M059J (cell line): ENCODE measurements around the gene EPHB1. TPM values are rescaled to one million over a fixed set of nuclear protein-coding genes. Genes with fewer than 3 reads are reported as not detected.
"Not testable (repeated sequence)": the region's sequence is repeated elsewhere in the genome, so short reads cannot be mapped to it uniquely, and the experiment has no call there.

Experiments
- DNase-seq: peaks from one replicate; pipeline ENCODE4 v3.0.0-alpha.2; 2012; ENCODE audit warnings: low read depth
- total RNA-seq: library from RNA; depleted of rRNA; stranded (reverse); fragments of >200 nt; shearing (Covaris generic); gene quantifications from 2 replicates; pipeline ENCODE4 v1.2.3, GENCODE V29; 2014

EPHB1 gene
- total RNA-seq, 1 experiment from 2014 or later: 1.0 TPM

DNA sequence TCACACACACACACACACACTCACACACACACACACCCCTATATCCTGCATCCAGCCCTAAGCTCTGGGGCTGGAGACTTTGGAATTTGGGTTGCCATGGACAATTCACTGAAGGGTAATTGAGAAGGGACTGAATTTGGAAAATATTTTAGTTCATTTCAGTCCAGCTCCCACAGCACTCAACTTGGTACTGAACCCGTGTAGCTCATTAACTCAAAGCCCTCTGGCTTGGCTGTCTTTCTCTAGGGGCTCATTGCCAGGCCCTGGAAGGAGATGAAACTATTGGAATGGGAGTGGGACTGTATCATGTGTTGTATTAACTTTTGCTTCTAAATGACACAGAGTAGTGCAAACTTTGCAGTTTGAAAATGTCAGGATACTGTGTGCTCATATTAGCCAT lies 157.3 kb downstream of the EPHB1 start:
- DNase-seq: no peak

DNA sequence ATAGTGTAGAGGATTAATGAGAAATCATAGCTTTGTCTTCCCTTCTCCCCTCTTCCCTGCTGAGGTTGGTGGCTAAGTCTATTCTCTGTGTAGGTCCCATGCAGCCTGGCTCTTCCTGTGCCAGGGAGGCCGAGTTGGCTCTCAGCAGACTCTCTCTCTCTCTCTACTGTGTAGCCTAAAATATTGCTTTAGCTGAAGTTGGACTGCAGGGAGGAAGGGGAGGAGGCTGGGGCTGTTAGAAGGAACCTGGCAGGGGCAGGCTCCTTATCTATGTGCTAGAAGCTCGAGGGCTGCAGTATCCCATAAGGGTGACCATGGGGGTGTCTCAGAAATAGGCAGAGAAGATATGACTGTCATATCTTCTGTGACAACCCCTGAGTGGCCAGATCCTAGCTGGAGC lies 160.8 kb downstream of the EPHB1 start:
- no peak for DNase-seq

DNA sequence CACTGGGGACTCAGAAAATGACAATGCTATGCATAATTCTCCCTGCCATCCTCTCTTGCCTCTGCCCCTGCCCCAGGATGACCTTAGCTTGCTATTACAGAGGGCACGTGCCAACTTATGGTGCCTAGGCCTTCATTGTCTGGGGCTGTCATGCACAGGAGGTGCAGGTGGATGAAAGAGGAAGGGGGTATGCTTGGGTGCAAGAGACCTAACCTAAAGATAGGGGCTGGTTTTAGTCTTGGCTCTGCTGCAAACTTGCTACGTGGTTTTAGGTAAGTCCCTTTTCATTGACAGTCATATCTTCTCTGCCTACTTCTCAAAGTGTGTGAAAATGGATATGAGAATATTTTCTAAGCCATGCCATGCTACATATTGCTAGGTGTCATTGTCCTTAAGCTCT lies 161.3 kb downstream of the EPHB1 start:
- DNase-seq: no peak

DNA sequence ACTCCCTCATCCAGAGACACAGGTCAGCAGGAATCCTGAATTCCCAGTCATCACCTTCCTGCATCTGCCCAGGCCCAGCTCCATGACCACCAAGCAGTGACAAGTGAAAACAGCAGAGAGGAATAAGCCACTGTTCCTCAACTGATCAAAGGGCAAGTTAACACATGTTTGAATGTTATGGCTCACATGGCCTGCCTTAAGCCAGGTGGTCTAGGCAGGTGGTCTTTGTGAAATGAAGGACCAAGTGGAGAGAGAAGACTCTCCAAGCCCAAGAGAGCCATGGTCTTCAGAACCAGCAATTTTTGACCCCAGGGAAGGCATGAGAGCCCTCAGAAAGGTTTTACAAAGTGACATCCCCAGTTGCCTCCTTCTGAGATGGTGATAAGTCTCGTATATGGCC lies 161.8 kb downstream of the EPHB1 start:
- no peak for DNase-seq

DNA sequence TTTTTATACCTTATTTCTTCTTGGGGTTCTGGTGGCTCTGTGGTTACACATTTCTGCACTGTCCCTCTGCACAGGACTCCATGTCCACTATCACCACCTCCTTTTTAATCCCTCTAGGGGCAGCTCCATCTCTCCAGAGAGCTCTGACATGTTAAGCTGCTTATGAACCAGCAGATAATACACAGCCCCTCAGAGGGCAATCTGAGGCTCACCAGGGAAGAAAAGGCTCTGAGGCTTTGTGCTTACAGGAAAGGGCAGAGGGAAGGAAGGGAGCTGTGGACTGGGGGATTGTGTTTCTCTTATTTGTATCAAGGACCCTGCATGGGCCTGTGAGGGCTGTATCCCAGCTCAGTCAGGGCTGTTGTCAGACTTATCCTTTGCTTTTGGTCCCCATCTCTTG lies 164.5 kb downstream of the EPHB1 start:
- no peak for DNase-seq

DNA sequence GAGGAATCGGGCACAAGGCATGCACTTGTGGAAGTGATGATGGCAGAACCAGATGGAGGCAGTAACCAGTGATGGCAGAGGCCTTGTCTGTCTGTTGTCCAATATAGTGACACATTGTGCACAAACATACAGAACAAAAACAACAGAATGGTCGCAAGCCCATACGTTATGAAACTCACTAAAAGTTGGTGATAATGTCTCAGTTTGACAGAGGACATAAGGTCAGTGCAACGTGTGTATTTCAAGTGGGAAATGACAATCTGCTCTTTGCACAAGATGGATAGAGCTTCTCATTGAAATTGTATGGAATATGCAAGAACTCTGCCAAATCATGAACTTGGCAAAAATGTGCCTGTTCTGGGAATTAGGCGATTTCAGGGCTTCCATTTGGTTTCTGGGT lies 169.2 kb downstream of the EPHB1 start:
- no peak for DNase-seq

DNA sequence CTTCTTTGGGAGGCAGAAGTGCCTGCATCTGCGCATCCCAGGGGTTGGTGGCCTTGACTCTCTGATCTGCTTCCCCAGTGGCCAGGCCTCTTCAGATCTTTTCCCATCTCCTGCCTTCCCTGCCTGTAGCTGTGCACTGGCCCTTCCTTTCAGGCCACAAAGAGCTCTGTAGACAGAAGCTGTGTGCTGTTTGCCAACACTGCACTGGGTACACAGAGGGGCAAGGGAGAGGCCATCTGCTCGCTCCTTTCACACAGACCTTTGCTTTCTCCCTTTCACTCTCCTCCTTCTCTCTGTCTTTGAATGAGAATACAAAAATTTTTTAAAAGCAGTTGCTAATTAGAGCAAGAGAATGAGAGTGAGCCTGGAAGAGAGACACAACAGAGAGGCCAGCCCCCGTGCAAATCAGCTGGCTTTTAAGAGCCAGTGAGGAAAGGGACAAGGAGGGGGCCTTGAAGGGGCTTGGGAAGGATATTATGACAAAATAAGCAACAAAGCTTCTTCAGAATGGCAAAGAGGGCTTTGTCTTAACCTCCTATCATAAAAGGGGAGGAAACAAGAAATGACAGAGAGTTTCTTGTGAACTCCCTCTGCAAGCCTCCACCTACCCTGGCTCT lies 170.9 kb downstream of the EPHB1 start:
- no peak for DNase-seq

DNA sequence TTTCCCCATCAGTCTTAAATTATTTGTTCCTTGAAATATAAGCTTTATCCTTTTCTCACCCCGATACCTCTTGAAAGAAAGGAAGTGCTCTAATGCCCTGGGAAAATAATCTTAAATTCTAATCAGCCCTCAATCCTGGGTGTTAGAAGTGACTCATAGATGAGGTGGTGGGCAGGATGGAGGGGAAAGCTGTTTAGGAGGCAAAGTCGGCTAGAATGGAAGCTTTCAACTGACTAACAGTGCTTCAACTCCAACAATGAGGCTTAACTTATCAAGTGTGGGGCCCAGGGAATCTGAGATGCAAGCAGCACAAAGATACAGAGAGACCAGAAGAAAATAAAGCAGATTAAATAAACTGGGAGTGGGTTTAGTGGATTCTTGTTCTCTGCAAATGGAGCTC lies 175.8 kb downstream of the EPHB1 start:
- no peak for DNase-seq

DNA sequence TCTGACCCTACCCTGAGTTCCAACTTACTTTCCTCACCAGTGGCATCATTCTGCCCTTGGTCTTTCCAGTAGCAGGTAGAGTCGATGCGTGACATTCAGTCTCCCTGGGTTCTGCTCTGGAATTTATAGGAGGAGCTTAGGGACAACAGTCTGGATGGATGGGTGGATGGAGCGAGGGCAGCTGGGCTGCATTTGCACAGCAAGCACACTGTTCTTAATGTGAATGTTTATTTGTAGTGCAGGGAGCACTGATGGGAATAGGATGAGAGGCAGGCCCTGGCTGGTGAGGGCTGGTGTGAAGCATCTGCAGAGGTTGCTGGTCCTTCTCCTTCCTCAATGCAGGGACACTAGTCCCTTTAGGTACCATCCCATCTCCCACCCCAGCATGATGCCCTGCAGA lies 176.2 kb downstream of the EPHB1 start:
- no peak for DNase-seq

DNA sequence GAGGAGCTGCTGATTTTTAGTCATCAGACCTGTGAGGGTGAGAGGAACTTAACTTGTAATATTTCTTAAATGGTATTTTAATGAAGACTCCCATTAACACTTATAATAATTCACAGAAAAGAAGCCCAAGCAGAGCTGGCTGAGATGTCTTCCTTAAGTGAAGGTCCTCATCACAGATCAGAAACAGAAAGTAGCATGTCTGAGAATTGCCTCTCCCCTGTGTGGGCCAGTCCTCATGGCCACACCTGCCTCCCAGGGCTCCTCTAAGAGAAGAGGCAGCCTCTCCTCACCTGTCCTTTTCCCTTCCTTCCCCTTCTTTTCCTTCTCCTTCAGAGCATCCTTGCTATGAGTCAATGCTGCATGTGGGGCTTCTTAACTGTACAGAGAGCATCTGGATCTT lies 176.8 kb downstream of the EPHB1 start:
- not testable (repeated sequence) for DNase-seq

DNA sequence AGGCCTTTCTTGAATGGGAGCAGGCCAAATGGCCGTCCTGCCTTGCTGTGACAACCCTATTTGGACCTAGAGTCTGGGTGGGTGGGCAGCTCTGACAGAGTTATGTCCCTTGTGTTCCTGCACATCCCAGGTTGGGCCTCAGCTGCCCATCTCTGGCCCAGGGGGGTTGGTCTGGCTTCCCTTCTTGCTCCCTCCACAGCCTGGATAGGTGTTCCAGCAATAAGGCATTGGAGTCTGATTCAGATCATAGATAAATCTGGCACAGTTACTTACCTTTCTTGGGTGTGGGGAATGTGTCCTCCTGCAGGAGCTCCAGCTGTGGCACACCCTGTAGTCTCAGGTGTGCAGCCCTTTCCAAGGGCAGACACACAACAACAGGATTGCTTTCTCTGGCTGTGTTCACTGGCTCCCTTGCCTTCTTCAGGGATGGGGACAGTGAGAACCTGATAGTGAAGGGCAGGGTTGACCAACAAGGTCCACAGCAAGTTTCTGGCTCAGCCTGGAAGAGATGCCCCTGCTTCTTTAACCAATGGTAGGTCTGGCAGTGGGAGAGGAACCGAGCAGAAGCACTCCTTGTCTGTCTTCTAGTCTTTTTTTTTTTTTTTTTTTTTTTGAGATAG lies 177.9 kb downstream of the EPHB1 start:
- no peak for DNase-seq

DNA sequence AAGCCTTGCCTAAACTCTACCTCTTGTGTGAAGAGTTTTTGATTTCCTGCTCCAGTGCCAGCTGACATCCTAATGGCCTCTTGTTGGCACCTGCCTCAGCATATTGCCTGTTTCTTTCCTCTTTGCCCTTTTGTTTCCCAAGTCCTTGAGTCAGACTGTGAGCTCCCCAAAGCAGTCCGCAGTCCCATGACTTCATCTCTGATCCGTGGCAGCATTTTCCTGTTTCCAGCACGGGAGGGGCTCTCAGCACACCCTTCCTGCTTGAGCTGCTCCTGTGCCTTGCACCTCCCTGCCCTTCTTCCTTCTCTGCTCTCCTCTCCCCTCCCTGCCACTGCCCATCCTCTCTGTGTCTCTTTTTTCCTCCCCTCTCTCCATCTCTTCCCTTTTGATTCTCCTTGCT lies 179.6 kb downstream of the EPHB1 start:
- DNase-seq: peak; percentile 26

DNA sequence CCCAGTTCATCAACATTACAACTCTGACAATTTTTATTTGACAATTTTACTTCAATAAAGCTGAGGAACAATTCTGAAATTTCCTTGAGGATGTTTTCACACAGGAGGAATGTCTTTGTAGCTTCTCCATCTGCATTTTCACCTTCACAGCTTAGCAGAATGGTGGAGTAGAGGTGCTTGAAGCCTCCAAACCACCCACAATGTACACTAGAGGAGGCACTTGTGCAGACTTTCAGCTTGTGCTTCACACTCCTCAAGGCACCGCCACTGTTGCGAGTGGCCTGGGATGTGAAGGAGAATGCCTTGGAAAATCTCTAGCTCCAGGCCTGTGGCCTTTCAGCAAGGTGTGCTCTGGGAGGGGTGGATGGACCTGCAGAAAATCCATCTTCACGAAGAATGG lies 181.9 kb downstream of the EPHB1 start:
- DNase-seq: no peak

DNA sequence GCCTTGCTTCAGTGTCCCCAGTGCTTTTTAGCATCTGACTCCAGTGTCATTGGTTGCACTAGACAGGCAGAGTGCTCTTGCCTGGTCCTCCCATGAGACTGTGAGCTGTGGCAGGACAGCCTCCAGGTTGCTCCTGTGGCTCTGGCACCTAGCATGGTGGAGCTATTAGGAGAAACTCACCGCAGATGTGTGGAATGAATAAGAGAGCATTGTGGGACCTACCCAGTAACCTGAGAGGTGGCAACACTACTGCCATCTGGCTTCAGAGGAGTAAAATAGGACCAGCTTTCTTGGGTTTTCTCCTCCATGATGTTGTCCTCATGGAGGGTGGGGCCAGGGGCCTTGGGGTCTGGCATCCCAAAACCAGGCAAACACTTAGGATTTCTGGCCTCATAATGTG lies 183.6 kb downstream of the EPHB1 start:
- DNase-seq: peak; percentile 15

DNA sequence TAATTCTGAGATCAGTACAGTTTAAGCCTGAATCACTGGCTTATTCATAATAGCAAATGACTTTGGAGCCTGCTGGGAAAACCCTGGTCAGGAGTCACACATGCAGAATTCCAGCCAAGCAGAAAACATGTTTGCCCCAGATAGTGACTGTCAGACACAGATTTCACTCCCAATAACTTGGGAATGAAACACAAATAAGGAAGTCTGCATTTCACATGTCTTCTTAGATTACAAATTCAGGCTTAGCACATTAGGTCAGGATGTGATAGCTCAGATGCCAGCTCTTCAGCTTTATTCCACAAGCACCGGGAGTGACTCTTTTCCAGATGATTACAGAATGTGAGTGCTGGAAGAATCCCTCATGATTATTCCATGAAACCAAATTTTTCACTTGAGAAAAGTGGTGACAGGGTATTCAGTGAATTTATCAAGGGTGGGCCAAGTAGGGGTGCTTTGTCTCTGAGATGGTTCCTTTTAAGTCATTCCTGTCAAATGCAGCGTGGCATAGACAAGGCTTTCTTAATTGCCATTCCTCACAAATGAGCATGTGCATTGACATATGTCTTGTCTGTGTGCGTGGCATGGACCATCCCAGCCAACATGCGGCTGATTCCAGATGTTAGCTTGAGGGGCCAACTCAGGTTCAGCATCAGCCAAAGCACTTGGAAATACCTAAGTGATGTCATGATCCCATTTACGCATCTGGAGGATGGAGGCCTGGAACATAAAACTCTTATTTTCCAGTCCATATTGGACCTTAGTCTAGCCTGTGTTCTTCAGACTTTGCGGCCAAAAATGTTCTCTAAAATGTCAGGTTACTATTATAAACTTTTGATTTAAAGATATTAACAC lies 191.0 kb downstream of the EPHB1 start:
- no peak for DNase-seq

DNA sequence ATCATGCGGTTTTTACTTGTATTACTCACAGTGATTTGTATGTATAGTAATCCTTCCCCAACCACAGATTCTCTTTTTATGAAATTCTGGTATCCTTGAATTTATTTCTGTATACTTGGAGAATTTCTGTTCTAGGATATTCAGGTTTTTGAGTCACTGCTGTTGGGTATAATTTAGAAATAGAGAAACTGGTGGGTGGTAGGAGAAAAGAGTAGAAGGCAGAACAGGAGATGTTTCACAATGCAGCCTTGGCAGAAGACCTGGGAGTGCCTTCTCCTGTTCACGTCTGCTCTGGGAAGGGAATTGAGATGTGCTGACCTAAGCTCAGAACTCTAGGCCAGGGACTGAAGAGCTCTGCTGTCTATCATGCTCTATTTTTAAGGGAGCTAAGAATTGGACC lies 193.6 kb downstream of the EPHB1 start:
- DNase-seq: no peak

DNA sequence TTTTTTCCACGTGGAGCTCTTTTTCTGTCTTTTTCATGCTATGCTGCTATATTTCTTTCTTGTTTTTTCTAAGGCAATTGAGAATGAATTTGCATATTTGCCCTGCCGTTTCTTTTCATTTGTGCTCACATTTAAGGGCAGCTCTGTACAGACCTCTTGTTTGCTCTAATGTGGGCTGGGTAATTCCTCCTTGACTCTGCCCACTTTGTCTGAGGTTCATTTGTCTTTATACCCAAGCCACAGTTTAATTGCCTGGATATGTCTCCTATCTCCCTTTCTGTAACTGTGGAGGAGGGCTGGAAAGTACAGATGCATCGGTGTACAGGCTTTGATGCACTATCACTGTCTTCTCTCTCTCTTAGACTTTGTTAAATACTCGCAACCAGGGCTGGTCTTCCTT lies 195.9 kb downstream of the EPHB1 start:
- no peak for DNase-seq

DNA sequence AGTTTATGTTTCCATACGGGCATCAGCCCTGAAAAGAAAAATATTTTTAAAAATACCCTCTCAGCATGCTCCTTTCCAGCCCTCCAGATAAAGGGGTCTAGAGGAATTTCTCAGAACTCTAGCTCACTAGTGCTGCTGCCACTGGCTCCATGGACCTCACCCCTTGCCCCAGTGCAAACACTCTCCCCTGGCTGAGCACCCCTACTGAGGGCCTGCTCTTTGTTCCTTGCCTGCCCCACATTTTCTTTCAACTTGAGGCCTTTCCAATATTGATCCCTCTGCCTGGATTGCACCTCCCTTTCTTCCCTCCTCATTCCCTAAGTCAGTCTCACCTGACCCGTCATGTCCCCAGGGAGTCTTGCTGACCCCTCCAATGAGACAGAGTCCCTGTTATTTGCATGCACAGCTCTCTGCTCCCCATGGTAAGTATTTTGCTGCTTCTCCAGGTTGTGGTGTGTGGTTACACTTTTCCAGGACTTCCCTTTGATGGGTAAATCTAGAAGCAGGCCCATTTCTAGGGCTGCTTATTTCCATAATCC lies 196.5 kb downstream of the EPHB1 start:
- no peak for DNase-seq

DNA sequence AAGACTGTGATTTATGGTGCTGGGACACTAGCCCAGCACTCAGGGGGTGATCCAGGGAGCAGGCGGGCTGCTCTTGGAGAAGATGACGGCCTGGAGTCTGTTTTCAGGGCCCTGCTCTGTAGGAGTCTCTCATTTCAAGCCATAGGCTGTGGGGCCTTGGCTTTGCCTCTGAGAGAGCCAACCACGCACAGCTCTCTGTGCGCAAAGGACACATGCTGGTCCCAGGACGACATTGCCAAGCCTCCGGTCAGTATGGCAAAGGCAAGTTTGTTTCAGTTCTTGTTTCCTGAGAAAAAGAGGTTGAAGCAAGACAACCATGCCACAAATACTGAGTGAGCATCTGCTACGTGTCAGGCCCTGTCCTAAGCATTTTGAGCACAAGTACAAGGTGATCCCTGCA lies 197.1 kb downstream of the EPHB1 start:
- DNase-seq: no peak

DNA sequence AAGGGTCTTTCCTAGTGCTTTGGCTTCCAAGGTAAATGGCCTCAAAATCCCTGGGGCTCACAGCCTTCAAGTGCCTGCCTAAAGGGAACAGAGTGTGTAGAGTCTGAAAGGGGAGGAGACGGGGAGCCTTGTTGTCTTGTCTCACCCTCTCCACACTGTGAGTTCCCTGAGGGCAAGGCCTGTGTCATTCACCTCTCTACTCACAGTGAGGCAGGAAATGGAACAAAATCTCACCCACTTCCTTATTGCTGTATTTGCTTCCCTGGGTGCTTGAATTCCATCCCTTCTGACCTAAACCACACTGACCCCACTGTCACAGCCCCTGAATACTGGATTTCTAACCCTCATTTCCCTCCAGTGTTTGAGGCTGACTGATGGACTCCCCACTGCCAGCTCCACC lies 197.5 kb downstream of the EPHB1 start:
- no peak for DNase-seq

DNA sequence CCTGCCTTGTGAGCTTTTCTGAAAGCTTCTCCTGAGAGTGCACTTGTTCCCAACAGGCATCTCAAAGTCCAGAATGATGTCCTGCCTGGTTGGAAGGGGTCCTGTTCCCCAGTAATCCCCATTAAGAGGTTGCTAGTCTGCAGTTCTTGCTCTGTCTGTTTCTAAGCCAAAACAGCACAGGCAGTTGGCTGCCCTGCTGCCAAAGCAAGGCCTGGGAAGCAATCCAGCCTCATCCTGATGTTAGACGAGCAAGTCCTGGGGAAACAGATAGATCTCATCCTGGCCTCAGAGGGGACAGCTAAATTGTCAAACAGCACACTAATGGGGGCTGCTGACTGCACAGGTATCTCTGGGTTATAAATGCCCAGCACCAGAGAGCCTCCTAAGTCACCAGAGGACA lies 198.0 kb downstream of the EPHB1 start:
- DNase-seq: no peak

DNA sequence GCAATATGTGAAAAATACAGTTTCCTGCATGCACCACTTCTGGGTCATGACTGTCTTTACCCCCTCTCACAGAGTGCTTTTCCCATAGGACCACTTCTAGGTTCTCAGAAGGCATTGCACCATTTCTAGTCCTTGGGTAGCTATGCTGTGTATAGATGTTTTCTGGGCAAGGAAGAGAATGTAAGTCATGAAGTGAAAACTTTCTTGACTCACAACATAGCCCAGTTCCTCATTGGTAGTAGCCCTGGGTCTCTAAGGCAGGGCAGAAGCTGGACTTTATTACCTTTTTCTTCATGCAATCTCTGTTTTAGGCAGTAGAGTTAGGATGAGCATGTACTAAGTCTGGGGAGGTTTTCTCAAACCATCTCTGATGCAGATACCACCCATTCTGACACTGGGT lies 203.1 kb downstream of the EPHB1 start:
- DNase-seq: no peak

DNA sequence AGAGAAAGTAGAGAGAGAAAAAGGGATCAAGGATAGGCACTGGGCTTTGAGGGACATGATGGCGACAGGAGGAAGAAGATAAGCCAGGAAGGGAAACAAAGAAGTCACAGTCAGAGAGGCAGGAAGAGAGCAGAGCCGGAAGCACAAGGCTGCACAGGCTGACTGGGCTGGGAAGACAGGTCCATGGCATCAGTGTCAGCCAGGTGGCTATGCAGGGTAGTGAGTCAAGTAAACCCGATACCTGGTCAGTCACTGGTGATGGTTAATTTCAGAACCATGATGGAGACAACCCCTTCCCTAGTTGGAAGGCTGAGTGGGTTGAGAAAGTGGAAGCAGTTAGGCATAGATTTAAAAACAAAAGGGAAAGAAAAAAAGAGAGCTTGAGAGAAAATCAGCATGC lies 203.8 kb downstream of the EPHB1 start:
- DNase-seq: no peak
